GM19328 (cell line): ENCODE measurements around the gene TPD52L1.

Experiments used
- ATAC-seq: cut with Tn5 transposase; IDR thresholded peaks from one replicate; pipeline ENCODE4 v1.9.1; 2021; ENCODE audit warnings: mild to moderate bottlenecking, moderate library complexity; ENCODE audit not compliant: unreplicated experiment

TPD52L1 gene

GRCh38 chr6:125205931-125206330 lies 52.4 kb downstream of the TPD52L1 start:
- no peak for ATAC-seq

GRCh38 chr6:125206389-125206788 lies 52.8 kb downstream of the TPD52L1 start:
- ATAC-seq, result no peak

GRCh38 chr6:125207956-125208355 lies 54.4 kb downstream of the TPD52L1 start:
- no peak for ATAC-seq

GRCh38 chr6:125208625-125209249 lies 55.2 kb downstream of the TPD52L1 start:
- no peak for ATAC-seq

GRCh38 chr6:125210667-125211066 lies 57.1 kb downstream of the TPD52L1 start:
- ATAC-seq, result no peak

- ATAC-seq, result no peak
Observed at GRCh38 chr6:125211352-125211751, 57.8 kb downstream of the TPD52L1 start.

- no peak for ATAC-seq
Observed at GRCh38 chr6:125212377-125212776, 58.8 kb downstream of the TPD52L1 start.

- ATAC-seq, result no peak
Observed at GRCh38 chr6:125213939-125214338, 60.4 kb downstream of the TPD52L1 start.

GRCh38 chr6:125215252-125215819 lies 61.8 kb downstream of the TPD52L1 start:
- ATAC-seq, result no peak

- ATAC-seq, result no peak
Observed at GRCh38 chr6:125216015-125216414, 62.4 kb downstream of the TPD52L1 start.

- ATAC-seq, result no peak
Observed at GRCh38 chr6:125217369-125217768, 63.8 kb downstream of the TPD52L1 start.

- ATAC-seq, result no peak
Observed at GRCh38 chr6:125217992-125218391, 64.4 kb downstream of the TPD52L1 start.

- no peak for ATAC-seq
Observed at GRCh38 chr6:125219361-125219895, 65.9 kb downstream of the TPD52L1 start.

GRCh38 chr6:125220712-125221111 lies 67.1 kb downstream of the TPD52L1 start:
- ATAC-seq, result no peak

GRCh38 chr6:125222531-125223455 lies 69.2 kb downstream of the TPD52L1 start:
- no peak for ATAC-seq

GRCh38 chr6:125224231-125224861 lies 70.8 kb downstream of the TPD52L1 start:
- no peak for ATAC-seq

GRCh38 chr6:125227244-125227643 lies 73.7 kb downstream of the TPD52L1 start:
- no peak for ATAC-seq

- ATAC-seq, result no peak
Observed at GRCh38 chr6:125228981-125229479, 75.5 kb downstream of the TPD52L1 start.

- no peak for ATAC-seq
Observed at GRCh38 chr6:125230674-125231073, 77.1 kb downstream of the TPD52L1 start.

- ATAC-seq, result no peak
Observed at GRCh38 chr6:125231133-125231532, 77.6 kb downstream of the TPD52L1 start.
